Astrocyte (in vitro differentiated cells and primary cell): ENCODE results near the gene CHERP.

Experiments used
- CTCF ChIP-seq: IDR thresholded peaks from 2 replicates; pipeline ENCODE4 v1.5.1; 2011; ENCODE audit warnings: low read depth, mild to moderate bottlenecking, inconsistent platforms, low read length, moderate library complexity; ENCODE audit not compliant: insufficient read depth
- EZH2 ChIP-seq: IDR thresholded peaks from 2 replicates; pipeline ENCODE4 v1.6.1; 2012; ENCODE audit warnings: mild to moderate bottlenecking, low read length, inconsistent platforms; ENCODE audit not compliant: insufficient read depth

DNA sequence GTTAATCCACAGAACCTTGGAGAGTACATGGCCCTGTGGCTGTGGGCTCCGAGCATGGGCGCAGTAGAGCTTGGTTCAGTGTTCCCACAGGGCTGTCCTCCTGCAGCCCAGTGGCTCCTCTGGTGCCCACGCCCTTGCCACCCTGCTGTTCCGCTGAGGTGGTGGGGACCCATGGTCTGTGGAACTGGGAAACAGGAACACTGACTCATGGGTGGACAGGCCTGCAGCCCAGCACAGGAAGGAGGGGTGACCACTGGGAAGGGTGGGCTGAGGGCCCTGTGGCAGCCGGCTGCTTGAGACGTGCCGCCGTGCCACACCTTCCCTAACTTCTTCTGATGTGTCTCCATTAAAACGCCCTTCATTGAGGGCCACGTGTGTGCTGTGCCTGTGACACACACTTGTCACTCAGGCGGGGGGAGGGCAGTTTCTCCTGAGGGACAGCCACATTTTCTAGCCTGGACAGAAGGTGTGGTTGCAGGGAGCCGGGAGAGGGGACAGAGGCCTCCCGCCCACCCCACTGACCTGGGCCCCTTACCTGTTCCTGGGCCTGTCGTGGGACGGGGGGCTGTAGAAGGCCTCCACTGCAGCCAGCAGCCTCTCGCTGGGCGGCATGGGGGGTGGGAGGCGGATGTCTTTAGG is 21.1 kb downstream of the CHERP start:
- TF ChIP-seq CTCF, result no peak
- TF ChIP-seq EZH2, result no peak
